Fibroblast of skin of scalp (primary cell): ENCODE results near the gene COX6B2.
"Not testable (repeated sequence)": the region's sequence is repeated elsewhere in the genome, so short reads cannot be mapped to it uniquely, and the experiment has no call there.

Source experiments
- DNase-seq: peaks from one replicate; pipeline ENCODE4 v3.0.0-alpha.2; 2013

COX6B2 gene

DNA sequence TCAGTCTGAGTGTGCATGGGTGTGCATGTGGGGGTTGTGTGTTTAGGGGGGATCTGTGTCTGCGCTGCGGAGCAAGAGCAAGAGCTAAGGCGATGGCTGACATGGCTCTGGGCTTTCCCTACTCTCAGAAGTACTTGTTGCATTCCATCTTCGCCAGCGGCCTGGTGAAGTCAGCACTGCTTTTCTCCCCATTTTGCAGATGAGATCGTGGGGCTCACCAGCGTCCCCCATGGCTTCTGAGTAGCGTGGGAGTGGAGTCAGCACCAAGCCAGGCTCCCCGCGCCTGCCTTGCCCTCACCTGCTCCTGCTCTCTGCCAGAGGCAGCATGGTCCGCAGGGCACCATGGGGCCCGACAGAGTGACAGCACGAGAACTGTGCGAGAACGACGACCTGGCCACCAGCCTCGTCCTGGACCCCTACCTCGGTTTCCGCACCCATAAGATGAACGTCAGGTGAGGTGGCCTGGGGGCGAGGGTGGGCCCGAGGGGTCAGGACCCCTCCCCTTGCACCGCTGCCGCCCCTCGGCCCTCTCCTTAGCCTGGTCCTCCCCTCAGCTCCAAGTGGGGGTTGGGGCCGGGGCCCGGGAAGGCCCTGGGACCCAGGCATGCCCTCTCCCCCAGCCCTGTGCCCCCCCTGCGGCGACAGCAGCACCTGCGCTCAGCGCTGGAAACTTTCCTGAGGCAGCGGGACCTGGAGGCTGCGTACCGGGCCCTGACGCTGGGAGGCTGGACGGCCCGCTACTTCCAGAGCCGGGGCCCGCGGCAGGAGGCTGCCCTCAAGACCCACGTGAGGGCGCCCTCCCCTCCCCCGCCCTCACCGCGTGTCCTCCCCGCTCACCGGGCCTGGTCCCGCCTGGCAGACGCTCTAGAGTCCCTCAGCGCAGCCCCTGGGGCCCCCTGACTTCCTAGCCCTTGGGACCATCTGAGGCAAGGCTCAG, 12.7 kb downstream of the COX6B2 start:
- DNase-seq, result no peak

- DNase-seq, result peak; percentile 61
Observed at GRCh38 chr19:55341171-55341588, 13.3 kb downstream of the COX6B2 start.

DNA sequence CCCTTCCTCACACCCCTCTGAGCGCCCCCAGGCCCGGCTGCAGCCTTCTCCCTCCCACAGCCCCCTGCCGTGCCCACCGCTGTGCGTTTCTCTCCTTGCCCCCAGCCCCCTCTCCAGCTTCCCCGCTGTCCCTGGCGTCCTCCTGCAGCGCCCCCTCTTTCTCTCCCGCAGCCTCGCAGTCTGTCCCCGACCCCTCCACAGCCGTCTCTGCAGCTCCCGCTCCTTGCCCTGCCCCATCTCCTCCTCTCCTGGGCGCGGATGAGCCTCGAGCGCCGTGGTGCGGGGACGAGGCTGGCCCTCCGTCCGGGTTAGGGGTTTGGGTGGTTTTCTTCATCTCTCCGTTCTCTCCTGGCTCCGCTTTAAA, 13.8 kb downstream of the COX6B2 start:
- DNase-seq, result no peak

DNA sequence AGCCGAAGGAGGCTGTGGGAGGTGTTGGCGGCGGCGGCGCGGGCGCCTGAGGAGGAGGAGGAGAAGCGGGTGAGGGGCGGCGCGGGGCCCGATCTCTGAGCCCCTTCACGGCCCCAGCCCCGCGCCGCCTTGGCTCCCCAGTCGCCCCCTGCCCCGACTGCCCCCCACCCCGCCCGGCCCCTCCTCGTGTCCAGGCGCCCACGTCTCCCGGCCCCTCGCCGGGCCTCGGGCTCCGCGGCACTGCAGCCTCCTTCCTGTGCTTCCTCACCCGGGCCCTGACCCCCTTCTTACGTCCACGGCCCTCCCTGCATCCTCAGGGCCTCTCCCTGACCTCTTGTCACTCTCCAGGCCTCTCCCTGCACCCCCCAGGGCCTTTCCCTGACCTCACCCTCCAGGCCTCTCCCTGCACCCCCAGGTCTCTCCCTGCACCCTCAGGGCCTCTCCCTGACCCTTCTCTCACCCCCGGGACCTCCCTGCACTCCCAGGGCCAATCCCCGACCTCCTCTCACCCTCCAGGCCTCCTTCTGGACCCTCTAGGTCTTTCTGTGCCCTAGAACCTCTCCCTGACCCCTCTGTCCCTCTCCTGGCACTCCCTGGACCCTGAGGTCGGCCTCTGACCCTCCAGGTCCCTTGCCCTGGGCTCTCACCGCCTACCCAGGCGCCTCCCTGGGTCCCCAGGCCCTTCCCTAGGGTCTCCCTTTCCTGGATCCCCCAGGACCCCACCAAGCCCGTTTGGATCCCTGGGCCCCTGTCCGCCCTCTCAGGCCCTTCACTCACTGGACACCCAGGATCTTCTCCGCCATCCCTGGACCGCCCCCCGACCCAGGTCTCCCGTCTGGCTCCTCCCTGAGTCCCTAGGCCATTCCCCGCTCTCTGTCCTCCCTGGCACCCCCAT, 14.4 kb downstream of the COX6B2 start:
- DNase-seq, result no peak

- DNase-seq, result peak; percentile 100
Observed at GRCh38 chr19:55339105-55339888, 15.2 kb downstream of the COX6B2 start, which contains the start of gene KMT5C. KMT5C (plus strand) TSS chr19:55339876; CDS start chr19:55341937, 2,061 bp downstream.

- DNase-seq, result peak; percentile 54
Observed at GRCh38 chr19:55336101-55336500, 18.4 kb downstream of the COX6B2 start.

DNA sequence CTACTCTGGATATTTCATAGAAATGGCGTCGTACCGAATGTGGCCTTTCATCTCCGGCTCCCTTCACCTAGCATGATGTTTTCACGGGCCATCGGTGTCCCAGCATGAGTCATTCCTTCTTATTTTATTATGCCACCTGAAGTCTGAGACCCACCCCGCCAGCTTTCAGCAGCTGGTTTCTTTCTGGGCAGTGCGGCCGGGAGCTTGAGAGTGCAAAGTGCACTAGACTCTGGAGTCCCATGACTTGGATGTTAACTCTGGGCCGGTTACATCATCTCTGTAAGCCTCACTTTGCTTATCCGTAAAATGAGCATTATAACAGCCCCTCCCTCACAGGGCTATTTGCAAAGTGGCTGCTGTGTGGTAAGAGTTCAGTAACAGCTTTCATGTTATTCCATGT, 20.6 kb downstream of the COX6B2 start:
- no peak for DNase-seq

DNA sequence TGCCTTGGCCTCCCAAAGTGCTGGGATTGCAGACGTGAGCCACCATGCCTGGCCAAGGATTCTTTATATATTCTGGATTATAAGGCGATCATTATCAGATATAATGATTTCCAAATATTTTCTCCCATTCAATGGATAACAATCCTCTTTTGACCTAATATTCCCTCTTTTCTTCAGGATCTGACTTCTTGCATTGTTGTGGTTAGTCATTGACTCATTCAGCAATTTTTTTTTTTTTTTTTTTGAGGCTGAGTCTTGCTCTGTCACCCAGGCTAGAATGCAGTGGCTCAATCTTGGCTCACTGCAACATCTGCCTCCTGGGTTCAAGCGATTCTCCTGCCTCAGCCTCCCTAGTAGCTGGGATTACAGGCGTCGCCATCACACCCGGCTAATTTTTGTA, 24.7 kb downstream of the COX6B2 start:
- peak; percentile 50 for DNase-seq

DNA sequence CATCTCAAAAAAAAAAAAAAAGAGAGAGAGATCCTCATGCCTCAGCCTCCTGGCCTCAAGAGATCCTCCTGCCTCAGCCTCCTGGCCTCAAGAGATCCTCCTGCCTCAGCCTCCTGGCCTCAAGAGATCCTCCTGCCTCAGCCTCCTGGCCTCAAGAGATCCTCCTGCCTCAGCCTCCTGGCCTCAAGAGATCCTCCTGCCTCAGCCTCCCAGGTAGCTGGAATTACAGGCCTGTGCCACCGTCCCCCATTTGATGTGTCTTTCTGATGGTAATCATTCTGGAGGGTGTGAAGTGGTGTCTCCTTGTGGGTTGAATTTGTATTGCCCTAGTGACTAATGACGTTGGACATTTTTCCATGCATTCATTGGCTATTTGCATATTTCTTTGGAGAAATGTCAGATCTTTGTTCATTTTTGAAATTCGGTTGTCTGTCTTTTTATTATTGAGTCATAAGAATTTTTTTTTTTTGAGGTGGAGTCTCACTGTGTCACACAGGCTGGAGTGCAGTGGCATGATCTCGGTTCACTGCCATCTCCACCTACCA, 25.7 kb downstream of the COX6B2 start:
- not testable (repeated sequence) for DNase-seq

DNA sequence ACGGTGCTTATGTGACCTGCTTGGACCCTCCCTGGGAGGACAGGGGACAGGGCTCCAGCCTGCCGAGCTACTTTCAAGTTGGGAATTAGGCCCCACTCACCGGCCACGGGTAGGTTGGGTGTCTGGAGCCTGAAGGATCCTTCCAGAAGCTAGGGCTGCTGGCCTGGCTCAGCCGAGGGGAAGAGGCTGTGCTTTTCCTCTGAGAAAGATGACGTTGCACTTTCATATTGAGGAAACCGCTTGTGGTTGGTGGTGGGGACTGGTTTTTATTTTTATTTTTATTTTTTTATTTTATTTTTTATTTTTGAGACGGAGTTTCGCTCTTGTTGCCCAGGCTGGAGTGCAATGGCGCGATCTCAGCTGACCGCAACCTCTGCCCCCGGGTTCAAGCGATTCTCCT, 29.3 kb downstream of the COX6B2 start, which contains the start of gene TMEM150B:
Gene TMEM150B, minus strand, starts transcription at position 170 of the 400 bp plus-strand sequence. CDS start 4,305 bp downstream, outside the sequence.
- no peak for DNase-seq

- DNase-seq, result no peak
Observed at GRCh38 chr19:55324662-55325061, 29.9 kb downstream of the COX6B2 start.

DNA sequence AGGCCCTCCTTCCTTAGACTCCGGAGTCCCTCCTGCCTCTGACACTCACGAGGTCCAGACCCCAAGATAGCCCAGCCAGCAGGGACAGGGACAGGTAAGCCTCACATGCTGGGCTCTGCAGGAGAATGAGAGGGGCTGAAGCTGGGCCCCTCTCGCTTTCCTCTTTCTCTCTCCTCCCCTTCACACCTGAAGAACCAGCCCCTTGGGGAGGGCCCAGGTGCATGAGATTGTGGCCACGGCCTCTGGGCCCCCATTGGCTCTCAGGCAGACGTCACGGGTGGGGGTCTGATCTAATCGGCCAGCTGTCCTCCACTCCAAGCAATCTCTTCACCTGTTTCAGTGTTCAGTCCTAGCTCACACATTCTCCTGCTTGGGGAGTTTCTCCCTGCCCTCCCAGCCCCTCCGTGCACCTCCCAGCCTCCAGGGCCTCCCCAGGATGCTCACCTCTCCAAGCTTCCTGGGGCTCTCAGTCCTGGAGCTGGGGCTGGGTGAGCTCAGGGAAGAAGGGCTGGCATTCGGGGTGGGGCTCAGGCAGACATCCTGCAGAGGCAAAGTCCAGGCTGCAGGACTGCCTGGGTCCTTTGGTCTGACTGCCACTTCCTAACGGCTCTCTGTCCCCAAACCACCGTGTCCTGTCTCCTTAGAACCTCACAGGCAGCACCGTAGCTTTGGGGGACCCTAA, 32.2 kb downstream of the COX6B2 start:
- DNase-seq, result no peak

GRCh38 chr19:55321466-55322137, 32.9 kb downstream of the COX6B2 start:
- DNase-seq, result no peak

- no peak for DNase-seq
Observed at GRCh38 chr19:55320844-55321419, 33.6 kb downstream of the COX6B2 start.

GRCh38 chr19:55319785-55320184, 34.7 kb downstream of the COX6B2 start:
- DNase-seq, result peak; percentile 58

DNA sequence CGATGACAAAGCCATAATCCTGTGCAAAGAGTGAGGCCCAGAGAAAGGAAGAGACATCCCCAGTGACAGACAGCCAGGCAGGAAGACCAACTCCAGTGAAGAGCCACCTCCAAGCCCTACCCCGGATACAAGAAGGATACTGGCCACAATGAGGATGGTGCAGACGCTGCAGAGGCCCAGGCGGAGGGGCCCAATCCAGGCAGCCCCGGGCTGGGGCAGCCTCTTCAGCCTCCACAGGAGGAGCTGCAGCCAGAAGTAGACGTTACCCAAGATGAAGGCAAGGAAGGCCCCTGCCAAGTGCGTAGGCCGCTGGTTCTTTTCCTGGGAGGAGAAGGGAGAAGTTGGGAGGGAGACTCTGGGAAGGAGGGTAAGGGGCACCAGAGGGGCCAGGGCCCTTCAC, 37.9 kb downstream of the COX6B2 start:
- DNase-seq, result no peak

GRCh38 chr19:55315956-55316525, 38.5 kb downstream of the COX6B2 start:
- no peak for DNase-seq

DNA sequence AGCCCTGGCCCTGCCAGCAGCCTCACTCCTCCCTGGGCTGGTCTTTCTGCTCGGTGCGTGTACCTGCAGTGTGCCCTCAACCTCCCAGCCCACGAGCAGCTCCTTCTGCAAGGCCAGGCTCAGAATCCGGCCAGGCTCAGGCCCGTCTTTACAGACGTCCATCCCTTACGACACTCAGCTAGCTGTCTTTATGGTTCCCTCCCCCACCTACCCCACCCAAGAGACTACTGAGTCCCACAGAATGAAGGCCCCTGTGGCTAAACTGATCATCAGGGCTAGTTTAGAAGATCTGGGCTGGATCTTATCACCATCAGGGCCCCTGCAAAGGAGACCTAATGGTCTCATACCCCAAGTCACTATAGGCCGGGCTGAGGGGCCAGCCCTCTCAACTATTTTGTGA, 40.1 kb downstream of the COX6B2 start:
- no peak for DNase-seq

DNA sequence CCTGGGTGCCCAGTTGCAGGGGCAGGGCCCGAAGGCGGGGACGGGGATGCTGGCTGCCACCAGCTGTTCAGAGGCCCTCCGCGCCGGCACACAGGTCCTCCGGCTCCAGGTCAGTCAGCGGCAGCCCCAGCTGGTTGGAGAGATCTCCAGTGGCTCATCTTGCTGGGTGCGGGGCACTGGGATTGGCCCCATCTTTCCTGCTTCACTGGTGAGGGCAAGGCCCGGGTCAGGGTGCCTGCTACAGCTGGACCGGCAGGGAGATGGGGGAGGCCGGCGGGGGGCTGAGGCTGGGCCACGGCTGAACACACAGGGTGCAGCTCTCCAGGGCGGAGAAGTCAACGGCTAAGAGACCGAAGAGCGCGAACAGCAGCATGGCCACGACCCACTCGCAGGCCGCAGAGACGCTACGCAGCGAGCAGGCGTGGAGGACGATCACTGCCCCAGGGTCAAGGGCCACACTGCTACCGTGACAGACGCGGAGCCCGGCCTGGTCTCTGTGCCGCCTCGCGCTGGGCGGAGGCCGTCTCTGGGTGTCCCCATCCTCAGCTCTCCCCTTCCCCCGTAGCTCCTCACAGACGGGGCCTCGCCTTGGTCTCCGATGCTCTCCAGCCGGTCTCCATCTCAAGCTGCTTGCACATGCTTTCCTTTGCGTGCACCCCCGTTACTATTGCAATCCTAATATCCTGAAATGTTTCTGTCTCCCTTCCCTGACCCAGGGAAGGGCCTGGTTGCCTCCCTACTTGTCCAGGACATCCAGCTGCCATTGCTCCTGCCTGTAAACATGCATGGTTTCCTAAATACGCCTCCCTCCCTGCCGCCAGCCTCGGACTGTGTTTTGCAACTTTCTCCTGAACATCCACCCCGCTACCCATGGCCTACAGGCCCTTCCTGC, 41.7 kb downstream of the COX6B2 start:
- no peak for DNase-seq
